HEK293 (cell line): Measurements from ENCODE around the gene REPS2.
"Not testable (repeated sequence)": the region's sequence is repeated elsewhere in the genome, so short reads cannot be mapped to it uniquely, and the experiment has no call there.

Experiments used
- CTCF ChIA-PET: fragments of 350-600 bp; formaldehyde crosslinking; extraction: SDS; loops from one replicate; lab custom pipeline; 2021; ENCODE audit warnings: antibody characterized with exemption; lab: Yijun Ruan, JAX
- POLR2A ChIA-PET: fragments of 300-600 bp; formaldehyde crosslinking; extraction: SDS; loops from one replicate; lab custom pipeline; 2020; ENCODE audit warnings: antibody characterized with exemption, inconsistent platforms; lab: Yijun Ruan, JAX
- H3K27ac ChIP-seq: fragments of 200-500 bp; sonication (Bioruptor generic); 2 replicates; pipeline ENCODE4 v1.5.1; 2014; ENCODE audit warnings: low read depth, low read length, control low read depth, inconsistent platforms; ENCODE audit errors: extremely low read depth
- H3K36me3 ChIP-seq, 2 experiments: fragments of 200-500 bp in 1 of 2; sonication (Bioruptor generic) in 1 of 2; 1 replicate in 1 of 2; 2 replicates in 1 of 2; pipeline ENCODE4 v1.5.1; 2014 to 2017; ENCODE audit warnings: inconsistent platforms in 2 of 2, low read length in 2 of 2; ENCODE audit not compliant: control insufficient read depth in 2 of 2, insufficient read depth in 1 of 2
- H3K4me1 ChIP-seq: fragments of 200-500 bp; sonication (Bioruptor generic); 2 replicates; pipeline ENCODE4 v1.5.1; 2014; ENCODE audit warnings: mild to moderate bottlenecking, low read length, inconsistent platforms; ENCODE audit not compliant: control insufficient read depth, insufficient read depth
- H3K4me3 ChIP-seq: 2 replicates; pipeline ENCODE4 v1.5.1; 2011; ENCODE audit warnings: low read depth, mild to moderate bottlenecking, control low read depth, low read length, moderate library complexity
- H3K9me3 ChIP-seq: fragments of 200-500 bp; sonication (Bioruptor generic); 2 replicates; pipeline ENCODE4 v1.5.1; 2014; ENCODE audit warnings: low read depth, low read length, inconsistent platforms; ENCODE audit not compliant: control insufficient read depth, insufficient read depth
- GLIS1 ChIP-seq: fragments of 450-650 bp; formaldehyde crosslinking; IDR thresholded peaks from 2 replicates; pipeline ENCODE4 v1.5.1; 2016; ENCODE audit warnings: missing biosample characterization, missing genetic modification characterization
- HOXA7 ChIP-seq: sonication (generic); formaldehyde crosslinking; IDR thresholded peaks from 2 replicates; pipeline ENCODE4 v1.8.1; 2022; ENCODE audit warnings: missing genetic modification reagents, borderline replicate concordance
- TCF7L2 ChIP-seq: IDR thresholded peaks from 2 replicates; pipeline ENCODE4 v1.6.1; 2011; ENCODE audit warnings: low read depth, mild to moderate bottlenecking, inconsistent platforms, low read length, moderate library complexity, borderline replicate concordance
- ZNF394 ChIP-seq: fragments of 450-650 bp; formaldehyde crosslinking; IDR thresholded peaks from 2 replicates; pipeline ENCODE4 v1.5.1; 2016; ENCODE audit warnings: missing biosample characterization, missing genetic modification characterization, mild to moderate bottlenecking, moderate library complexity, borderline replicate concordance
- ZNF48 ChIP-seq: fragments of 450-650 bp; formaldehyde crosslinking; IDR thresholded peaks from 2 replicates; pipeline ENCODE4 v1.5.1; 2016; ENCODE audit warnings: missing biosample characterization, missing genetic modification characterization
- ZNF596 ChIP-seq: fragments of 450-650 bp; IDR thresholded peaks from 2 replicates; pipeline ENCODE4 v1.5.0; 2018; ENCODE audit warnings: missing biosample characterization, mild to moderate bottlenecking, missing genetic modification characterization, moderate library complexity
- ZNF621 ChIP-seq: fragments of 450-650 bp; formaldehyde crosslinking; IDR thresholded peaks from 2 replicates; pipeline ENCODE4 v1.5.1; 2017; ENCODE audit warnings: missing biosample characterization, missing genetic modification characterization
- ZNF645 ChIP-seq: fragments of 450-650 bp; formaldehyde crosslinking; IDR thresholded peaks from 2 replicates; pipeline ENCODE4; 2016; ENCODE audit warnings: missing biosample characterization, missing genetic modification characterization
- ZNF776 ChIP-seq: fragments of 450-650 bp; formaldehyde crosslinking; IDR thresholded peaks from 2 replicates; pipeline ENCODE4 v1.5.0; 2017; ENCODE audit warnings: missing biosample characterization, missing genetic modification characterization, borderline replicate concordance
- ZNF785 ChIP-seq: fragments of 450-650 bp; formaldehyde crosslinking; IDR thresholded peaks from 2 replicates; pipeline ENCODE4 v1.5.1; 2016; ENCODE audit warnings: missing biosample characterization, missing genetic modification characterization
- ZSCAN23 ChIP-seq: fragments of 450-650 bp; formaldehyde crosslinking; IDR thresholded peaks from 2 replicates; pipeline ENCODE4 v1.5.1; 2016; ENCODE audit warnings: missing biosample characterization, missing genetic modification characterization
- ZSCAN30 ChIP-seq: fragments of 450-650 bp; IDR thresholded peaks from 2 replicates; pipeline ENCODE4 v1.5.1; 2018; ENCODE audit warnings: missing biosample characterization, mild to moderate bottlenecking, missing genetic modification characterization, moderate library complexity
- TF ChIP-seq, protein P1 (sequence below): fragments of 450-650 bp; formaldehyde crosslinking; IDR thresholded peaks from 2 replicates; pipeline ENCODE4 v1.5.1; 2017; ENCODE audit warnings: missing biosample characterization, mild to moderate bottlenecking, missing genetic modification characterization, moderate library complexity
- TF ChIP-seq, protein P2 (sequence below): fragments of 450-650 bp; formaldehyde crosslinking; IDR thresholded peaks from 2 replicates; pipeline ENCODE4 v1.5.1; 2016; ENCODE audit warnings: missing biosample characterization, missing genetic modification characterization

REPS2 gene

GRCh38 chrX:16958356-16958755 is 11.9 kb downstream of the REPS2 start:
- Histone ChIP-seq H3K4me3 (no peak overlapping the region), H3K9me3 (no peaks in the 10 kb centered on the region), H3K36me3 (no peaks in the 10 kb centered on the region), H3K27ac (no peak overlapping the region), H3K4me1 (0 out of 2 replicates have a peak, but pooled peaks cover 2% of the 10 kb centered on the region)
- CTCF ChIA-PET, result no interaction called here
- POLR2A ChIA-PET, result no interaction called here
- TF ChIP-seq ZNF645 (tag by site-specific recombination) (no peak), ZNF776 (tag by site-specific recombination) (no peak), ZNF596 (no peak), ZSCAN23 (no peak)

GRCh38 chrX:16962661-16963060 is 16.2 kb downstream of the REPS2 start:
- POLR2A ChIA-PET, H3K9me3 ChIP-seq, H3K4me3 ChIP-seq, CTCF ChIA-PET, H3K27ac ChIP-seq, H3K4me1 ChIP-seq, H3K36me3 ChIP-seq: not testable (repeated sequence)

DNA sequence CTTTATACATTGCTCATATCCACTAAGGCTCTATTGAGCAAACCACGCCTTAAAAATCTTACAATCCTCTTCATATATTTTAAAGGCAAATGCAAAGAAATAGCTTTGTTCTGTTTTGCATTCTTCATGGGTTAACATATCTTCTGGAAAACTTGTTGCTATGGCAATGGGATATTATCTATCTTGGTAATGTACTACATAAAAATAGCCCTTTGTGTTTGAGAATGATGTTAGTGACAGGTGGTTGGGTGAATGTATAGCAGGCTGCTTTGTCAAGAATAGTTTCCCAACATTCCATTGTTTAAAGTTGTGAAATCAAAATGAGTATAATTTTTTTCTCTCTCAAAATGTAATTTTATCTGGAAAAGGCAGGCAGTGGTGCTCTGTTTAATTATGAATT is 16.8 kb downstream of the REPS2 start:
- H3K4me1 ChIP-seq, result no peaks in the 10 kb centered on the region
- no peaks in the 10 kb centered on the region for H3K36me3 ChIP-seq
- POLR2A ChIA-PET, result no interaction called here
- CTCF ChIA-PET, result interaction anchor here (0.7 kb wide), 1 partner anchor 13 kb away, joined by 3 read pairs; no protein-coding TSS in a partner anchor
- no peaks in the 10 kb centered on the region for H3K9me3 ChIP-seq
- TF ChIP-seq, protein P1, sequence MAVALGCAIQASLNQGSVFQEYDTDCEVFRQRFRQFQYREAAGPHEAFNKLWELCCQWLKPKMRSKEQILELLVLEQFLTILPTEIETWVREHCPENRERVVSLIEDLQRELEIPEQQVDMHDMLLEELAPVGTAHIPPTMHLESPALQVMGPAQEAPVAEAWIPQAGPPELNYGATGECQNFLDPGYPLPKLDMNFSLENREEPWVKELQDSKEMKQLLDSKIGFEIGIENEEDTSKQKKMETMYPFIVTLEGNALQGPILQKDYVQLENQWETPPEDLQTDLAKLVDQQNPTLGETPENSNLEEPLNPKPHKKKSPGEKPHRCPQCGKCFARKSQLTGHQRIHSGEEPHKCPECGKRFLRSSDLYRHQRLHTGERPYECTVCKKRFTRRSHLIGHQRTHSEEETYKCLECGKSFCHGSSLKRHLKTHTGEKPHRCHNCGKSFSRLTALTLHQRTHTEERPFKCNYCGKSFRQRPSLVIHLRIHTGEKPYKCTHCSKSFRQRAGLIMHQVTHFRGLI (tag by site-specific recombination), result no peak
- no peak for TF ChIP-seq TCF7L2
- no peak for TF ChIP-seq ZNF645 (tag by site-specific recombination)
- TF ChIP-seq HOXA7 (CRISPR knock-in tag), result no peak
- no peak for TF ChIP-seq ZSCAN23
- no peak for TF ChIP-seq ZNF394 (tag by site-specific recombination)
- TF ChIP-seq GLIS1, result no peak
- TF ChIP-seq ZSCAN30 (tag by site-specific recombination), result no peak
- TF ChIP-seq, protein P2, sequence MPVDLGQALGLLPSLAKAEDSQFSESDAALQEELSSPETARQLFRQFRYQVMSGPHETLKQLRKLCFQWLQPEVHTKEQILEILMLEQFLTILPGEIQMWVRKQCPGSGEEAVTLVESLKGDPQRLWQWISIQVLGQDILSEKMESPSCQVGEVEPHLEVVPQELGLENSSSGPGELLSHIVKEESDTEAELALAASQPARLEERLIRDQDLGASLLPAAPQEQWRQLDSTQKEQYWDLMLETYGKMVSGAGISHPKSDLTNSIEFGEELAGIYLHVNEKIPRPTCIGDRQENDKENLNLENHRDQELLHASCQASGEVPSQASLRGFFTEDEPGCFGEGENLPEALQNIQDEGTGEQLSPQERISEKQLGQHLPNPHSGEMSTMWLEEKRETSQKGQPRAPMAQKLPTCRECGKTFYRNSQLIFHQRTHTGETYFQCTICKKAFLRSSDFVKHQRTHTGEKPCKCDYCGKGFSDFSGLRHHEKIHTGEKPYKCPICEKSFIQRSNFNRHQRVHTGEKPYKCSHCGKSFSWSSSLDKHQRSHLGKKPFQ (tag by site-specific recombination), result no peak
- no peak for TF ChIP-seq ZNF785 (tag by site-specific recombination)
- TF ChIP-seq ZNF48, result no peak
- no peak for TF ChIP-seq ZNF621 (tag by site-specific recombination)
- H3K4me3 ChIP-seq, result no peak overlapping the region
- no peak overlapping the region for H3K27ac ChIP-seq

GRCh38 chrX:16964976-16965375 is 18.5 kb downstream of the REPS2 start:
- POLR2A ChIA-PET, CTCF ChIA-PET, H3K36me3 ChIP-seq, H3K9me3 ChIP-seq, H3K4me1 ChIP-seq, H3K27ac ChIP-seq, H3K4me3 ChIP-seq: not testable (repeated sequence)
